HCT116 (cell line): ENCODE data around the gene IZUMO4. TPM values are rescaled to one million over a fixed set of nuclear protein-coding genes. Genes with fewer than 3 reads are reported as not detected.
A peak's percentile ranks its signal among the peaks of the same experiment; 100 is the strongest.

Experiments used
- ATAC-seq: fragments of 200-7000 bp; cut with Tn5 transposase; 2 replicates; pipeline ENCODE4 v1.9.1; 2020; ENCODE audit warnings: mild to moderate bottlenecking, moderate library complexity
- BruUV-seq: library from RNA; stranded (reverse); fragments of 400-500 nt; replicated peaks from 2 replicates; lab custom pipeline; 2021; lab: Mats Ljungman, UMichigan
- CTCF ChIA-PET: fragments of 300-600 bp; sonication (Branson Sonifier 250); formaldehyde crosslinking; loops from one replicate; lab custom pipeline; 2021; ENCODE audit warnings: antibody characterized with exemption; lab: Charles Lee
- POLR2A ChIA-PET: fragments of 300-600, 350-600 bp; sonication (Branson Sonifier 250); formaldehyde crosslinking; loops from one replicate; lab custom pipeline; 2021; ENCODE audit warnings: antibody characterized with exemption; lab: Charles Lee
- RAD21 ChIA-PET, 2 experiments: fragments of 300-600 bp; sonication (Branson Sonifier 250); formaldehyde crosslinking; loops; one replicate each; lab custom pipeline; 2023; ENCODE audit warnings: low total read pairs in 2 of 2; ENCODE audit not compliant: uncharacterized antibody in 2 of 2, unreplicated experiment in 2 of 2, low non-redundant PET in 1 of 2; lab: Charles Lee
- DNase-seq: peaks from one replicate; pipeline ENCODE4 v3.0.0-alpha.2; 2010; ENCODE audit warnings: low read depth, low spot score
- H2AFZ ChIP-seq: fragments of 200-600 bp; shearing (Covaris generic), sonication (generic); 2 replicates; pipeline ENCODE4 v1.6.1; 2017; ENCODE audit warnings: low read depth, mixed run types, mixed read lengths, antibody characterized with exemption, low read length; ENCODE audit not compliant: poor library complexity, severe bottlenecking
- H3K27ac ChIP-seq: 2 replicates; pipeline ENCODE4 v1.5.1; 2012; ENCODE audit warnings: low read depth, low read length
- H3K27me3 ChIP-seq: fragments of 200-600 bp; sonication (generic); 2 replicates; pipeline ENCODE4 v1.6.1; 2016; ENCODE audit warnings: mixed run types, low read length, mixed read lengths; ENCODE audit not compliant: insufficient read depth
- H3K36me3 ChIP-seq, 2 experiments: fragments of 200-500 bp in 1 of 2; fragments of 200-600 bp in 1 of 2; sonication (Bioruptor generic) in 1 of 2; sonication (generic) in 1 of 2; 2 replicates each; pipeline versions ENCODE4 v1.5.1 to v1.6.1; 2014 to 2016; ENCODE audit warnings: low read length in 2 of 2, inconsistent platforms in 1 of 2, mixed read lengths in 1 of 2, mixed run types in 1 of 2; ENCODE audit not compliant: insufficient read depth in 2 of 2, control insufficient read depth in 1 of 2
- H3K4me1 ChIP-seq, 2 experiments: fragments of 200-600 bp in 1 of 2; sonication (generic) in 1 of 2; 2 replicates each; pipeline versions ENCODE4 v1.5.1 to v1.6.1; 2012 to 2017; ENCODE audit warnings: low read length in 2 of 2, inconsistent platforms in 1 of 2, mild to moderate bottlenecking in 1 of 2, mixed read lengths in 1 of 2, mixed run types in 1 of 2, moderate library complexity in 1 of 2; ENCODE audit not compliant: insufficient read depth in 2 of 2, control insufficient read depth in 1 of 2
- H3K4me2 ChIP-seq: fragments of 200-600 bp; sonication (generic); 2 replicates; pipeline ENCODE4 v1.6.1; 2017; ENCODE audit warnings: mixed run types, low read length, mixed read lengths
- H3K4me3 ChIP-seq, 2 experiments: fragments of 200-600 bp in 1 of 2; sonication (generic) in 1 of 2; replicated peaks in 1 of 2; 2 replicates each; pipeline ENCODE4 v1.5.1; 2011 to 2016; ENCODE audit warnings: low read length in 2 of 2, control low read depth in 1 of 2, low read depth in 1 of 2, mild to moderate bottlenecking in 1 of 2, mixed read lengths in 1 of 2, mixed run types in 1 of 2
- H3K79me2 ChIP-seq: fragments of 200-600 bp; sonication (generic); 2 replicates; pipeline ENCODE4 v1.6.1; 2017; ENCODE audit warnings: mild to moderate bottlenecking, mixed run types, low read length, moderate library complexity, mixed read lengths; ENCODE audit not compliant: insufficient read depth
- H3K9ac ChIP-seq: fragments of 200-600 bp; sonication (generic); 2 replicates; pipeline ENCODE4 v1.6.1; 2016; ENCODE audit warnings: low read length, mixed read lengths
- H3K9me2 ChIP-seq: fragments of 200-600 bp; sonication (generic), shearing (Covaris generic); 2 replicates; pipeline ENCODE4 v1.6.1; 2017; ENCODE audit warnings: mixed run types, mild to moderate bottlenecking, moderate library complexity; ENCODE audit not compliant: insufficient read depth
- H3K9me3 ChIP-seq, 2 experiments: fragments of 200-500 bp in 1 of 2; fragments of 200-600 bp in 1 of 2; sonication (Bioruptor generic) in 1 of 2; sonication (generic) in 1 of 2; 2 replicates each; pipeline ENCODE4 v1.6.1; 2014 to 2017; ENCODE audit warnings: low read length in 2 of 2, mixed read lengths in 2 of 2, inconsistent platforms in 1 of 2, low read depth in 1 of 2, mild to moderate bottlenecking in 1 of 2, mixed run types in 1 of 2, moderate library complexity in 1 of 2; ENCODE audit not compliant: control insufficient read depth in 1 of 2, insufficient read depth in 1 of 2
- H4K20me1 ChIP-seq: fragments of 200-600 bp; sonication (generic), shearing (Covaris generic); 2 replicates; pipeline ENCODE4 v1.6.1; 2017; ENCODE audit warnings: mixed run types, mild to moderate bottlenecking, moderate library complexity; ENCODE audit not compliant: insufficient read depth
- CTCF ChIP-seq, 3 experiments: fragments of 200-600 bp in 1 of 3; sonication (generic) in 1 of 3; IDR thresholded peaks in 2 of 3; conservative IDR thresholded peaks in 1 of 3; 2 replicates each; pipeline ENCODE4 v1.5.1; 2012 to 2017; ENCODE audit warnings: low read depth in 2 of 3, low read length in 2 of 3, antibody characterized with exemption in 1 of 3, borderline replicate concordance in 1 of 3, control low read depth in 1 of 3, mild to moderate bottlenecking in 1 of 3, mixed read lengths in 1 of 3, mixed run types in 1 of 3, moderate library complexity in 1 of 3; ENCODE audit not compliant: insufficient read depth in 1 of 3
- EGR1 ChIP-seq: IDR thresholded peaks from 2 replicates; pipeline ENCODE4 v1.6.1; 2012; ENCODE audit warnings: low read depth
- ELF1 ChIP-seq: IDR thresholded peaks from 2 replicates; pipeline ENCODE4 v1.6.1; 2012; ENCODE audit warnings: low read depth, borderline replicate concordance
- EZH2 ChIP-seq: fragments of 200-600 bp; sonication (generic); IDR thresholded peaks from 2 replicates; pipeline ENCODE4 v1.6.1; 2017; ENCODE audit warnings: antibody characterized with exemption, mixed run types
- EZH2phosphoT487 ChIP-seq: fragments of 200-600 bp; IDR thresholded peaks from 2 replicates; pipeline ENCODE4 v1.6.1; 2018; ENCODE audit warnings: antibody characterized with exemption, borderline replicate concordance
- FOSL1 ChIP-seq: IDR thresholded peaks from 2 replicates; pipeline ENCODE4 v1.6.1; 2012; ENCODE audit warnings: low read depth
- JUND ChIP-seq: IDR thresholded peaks from 2 replicates; pipeline ENCODE4 v1.6.1; 2012
- POLR2AphosphoS5 ChIP-seq: IDR thresholded peaks from 2 replicates; pipeline ENCODE4 v1.6.1; 2011; ENCODE audit warnings: mild to moderate bottlenecking, low read depth, low read length, moderate library complexity
- SRF ChIP-seq: IDR thresholded peaks from 2 replicates; pipeline ENCODE4 v1.6.1; 2012; ENCODE audit warnings: low read depth
- TCF7L2 ChIP-seq: IDR thresholded peaks from 2 replicates; pipeline ENCODE4 v1.7.0; 2011; ENCODE audit warnings: borderline replicate concordance, inconsistent platforms; ENCODE audit not compliant: insufficient read depth, insufficient read length; ENCODE audit errors: extremely low read depth
- YY1 ChIP-seq: IDR thresholded peaks from 2 replicates; pipeline ENCODE4 v1.6.1; 2011; ENCODE audit warnings: low read length, low read depth, moderate library complexity, mild to moderate bottlenecking; ENCODE audit not compliant: insufficient replicate concordance; ENCODE audit errors: extremely low read depth
- ZNF274 ChIP-seq: fragments of 200-500 bp; sonication (Bioruptor generic); IDR thresholded peaks from 2 replicates; pipeline ENCODE4 v1.6.1; 2014; ENCODE audit warnings: mild to moderate bottlenecking, low read depth, low read length, inconsistent platforms
- intact Hi-C: fragments of 100-400 bp; cut with micrococcal nuclease; formaldehyde crosslinking; loops from 2 replicates; pipeline ENCODE4 v1.10.0; 2022
- total RNA-seq: library from RNA; stranded (reverse); gene quantifications from one replicate; pipeline ENCODE4 v1.2.1, GENCODE V29; 2021; ENCODE audit not compliant: unreplicated experiment
- TF ChIP-seq, protein P1 (sequence below): IDR thresholded peaks from 2 replicates; pipeline ENCODE4 v1.6.1; 2012

The IZUMO4 gene
- total RNA-seq, 1 experiment from 2014 or later = 6.1 TPM

GRCh38 chr19:2054763-2055162, 42.0 kb upstream of the IZUMO4 start:
- Histone ChIP-seq H3K27ac (peak overlapping the region; percentile 84), H3K9ac (peak overlapping the region; percentile 56), H3K27me3 (no peaks in the 10 kb centered on the region), H3K4me3 (peak overlapping the region; percentile 2 to 27; a peak in 2 of 4 replicates), H3K9me2 (no peaks in the 10 kb centered on the region), H4K20me1 (no peaks in the 10 kb centered on the region), H3K4me2 (peak overlapping the region; percentile 81), H3K79me2 (peaks cover 10% of the 10 kb centered on the region), H2AFZ (peak overlapping the region; percentile 7), H3K4me1 (peaks cover 70 to 89% of the 10 kb centered on the region in 2 experiments), H3K9me3 (no peaks in the 10 kb centered on the region), H3K36me3 (no peaks in the 10 kb centered on the region)
- no TSS peak for BruUV-seq
- DNase-seq (no peak), ATAC-seq (peak; percentile 28)
- intact Hi-C loops = no loop called here
- POLR2A ChIA-PET = interaction anchor here (0.6 to 4.2 kb wide), 5 partner anchors 8 to 535 kb away, joined by 3 to 39 read pairs (median 5); no protein-coding TSS in a partner anchor
- TF ChIP-seq YY1 (peak; percentile 69), POLR2AphosphoS5 (peak; percentile 91)
- TF ChIP-seq, protein P1, sequence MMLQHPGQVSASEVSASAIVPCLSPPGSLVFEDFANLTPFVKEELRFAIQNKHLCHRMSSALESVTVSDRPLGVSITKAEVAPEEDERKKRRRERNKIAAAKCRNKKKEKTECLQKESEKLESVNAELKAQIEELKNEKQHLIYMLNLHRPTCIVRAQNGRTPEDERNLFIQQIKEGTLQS = no peak
- RAD21 ChIA-PET = no interaction called here
- CTCF ChIA-PET = interaction anchor here (0.7 to 3.0 kb wide), 3 partner anchors 15 to 35 kb away, joined by 3 to 8 read pairs (median 4); no protein-coding TSS in a partner anchor

GRCh38 chr19:2055931-2056836, 40.5 kb upstream of the IZUMO4 start:
- Histone ChIP-seq H4K20me1 (no peaks in the 10 kb centered on the region), H3K4me1 (peaks cover 78 to 97% of the 10 kb centered on the region in 2 experiments), H3K27me3 (no peaks in the 10 kb centered on the region), H3K36me3 (no peaks in the 10 kb centered on the region), H3K4me3 (peak overlapping the region; percentile 48 to 56), H3K79me2 (no peaks in the 10 kb centered on the region), H3K9me2 (no peaks in the 10 kb centered on the region), H3K27ac (peak overlapping the region; percentile 99), H2AFZ (no peak overlapping the region), H3K9ac (peak overlapping the region; percentile 74), H3K4me2 (peak overlapping the region; percentile 81), H3K9me3 (no peaks in the 10 kb centered on the region)
- DNase-seq (peak; percentile 53), ATAC-seq (peak; percentile 13)
- intact Hi-C loops = no loop called here
- no TSS peak for BruUV-seq
- ChIA-PET CTCF (interaction anchor here (0.6 kb wide), 1 partner anchor 21 kb away, joined by 3 read pairs; no protein-coding TSS in a partner anchor), POLR2A (interaction anchor here (0.6 to 1.5 kb wide), 3 partner anchors 13 to 230 kb away, joined by 4 to 15 read pairs (median 6); no protein-coding TSS in a partner anchor), RAD21 (interaction anchor here in 1 of 2 experiments (0.5 kb wide), 1 partner anchor 36 kb away, joined by 11 read pairs; no protein-coding TSS in a partner anchor)
- TF ChIP-seq POLR2AphosphoS5 (peak; percentile 77), EZH2 (no peak), FOSL1 (no peak), SRF (no peak), CTCF (IDR thresholded peaks at IDR 0.05 in 2 of 3, conservative IDR thresholded peaks at IDR 0.05 in 1 of 3; ENCODE audit: borderline replicate concordance in 1 of 3, insufficient read depth in 1 of 3, low read depth in 2 of 3, low read length in 2 of 3) (peak in 2 of 3 experiments; percentile 18 to 24; a peak in 1 of 6 replicates), JUND (no peak), ELF1 (no peak), TCF7L2 (peak; percentile 9), EZH2phosphoT487 (no peak), EGR1 (no peak), ZNF274 (no peak)
